Keratinocyte (primary cell): ENCODE measurements around the gene CYP11A1. TPM values are rescaled to one million over a fixed set of nuclear protein-coding genes. Genes with fewer than 3 reads are reported as not detected.

Experiments
- DNase-seq: peaks from one replicate; pipeline ENCODE4 v3.0.0-alpha.2; 2011; ENCODE audit warnings: low read depth, missing footprints, low spot score
- FAIRE-seq: peaks from 2 replicates; lab custom pipeline; 2011; peaks lifted over from hg19 to GRCh38; lab: Jason Lieb, UNC
- H2AFZ ChIP-seq: 2 replicates; pipeline ENCODE4 v1.6.0; 2012; ENCODE audit warnings: low read length, control low read depth, inconsistent platforms; ENCODE audit not compliant: control insufficient read depth
- H3K27ac ChIP-seq: 2 replicates; pipeline ENCODE4 v1.5.1; 2011; ENCODE audit warnings: low read length; ENCODE audit not compliant: control insufficient read depth, insufficient read depth
- H3K27me3 ChIP-seq: 3 replicates; pipeline ENCODE4 v1.6.0; 2011; ENCODE audit warnings: low read length; ENCODE audit not compliant: control insufficient read depth, insufficient read depth; ENCODE audit errors: extremely low read depth
- H3K36me3 ChIP-seq, 2 experiments: 2 replicates in 1 of 2; 3 replicates in 1 of 2; pipeline ENCODE4 v1.5.1; 2011; ENCODE audit warnings: low read length in 2 of 2, mild to moderate bottlenecking in 1 of 2; ENCODE audit not compliant: control insufficient read depth in 2 of 2, insufficient read depth in 2 of 2; ENCODE audit errors: extremely low read depth in 1 of 2
- H3K4me1 ChIP-seq: 3 replicates; pipeline ENCODE4 v1.5.1; 2011; ENCODE audit warnings: low read length; ENCODE audit not compliant: control insufficient read depth, insufficient read depth; ENCODE audit errors: extremely low read depth
- H3K4me2 ChIP-seq: 3 replicates; pipeline ENCODE4 v1.6.0; 2011; ENCODE audit warnings: low read depth, low read length; ENCODE audit not compliant: control insufficient read depth, insufficient read depth; ENCODE audit errors: extremely low read depth
- H3K4me3 ChIP-seq, 3 experiments: fragments of 200-600 bp in 1 of 3; sonication (generic) in 1 of 3; 2 replicates in 2 of 3; 3 replicates in 1 of 3; pipeline ENCODE4 v1.5.1; 2011 to 2016; ENCODE audit warnings: low read length in 3 of 3, mild to moderate bottlenecking in 3 of 3, control low read depth in 2 of 3, inconsistent platforms in 1 of 3, low read depth in 1 of 3, mixed read lengths in 1 of 3, mixed run types in 1 of 3, moderate library complexity in 1 of 3; ENCODE audit not compliant: control insufficient read depth in 2 of 3, insufficient read depth in 2 of 3; ENCODE audit errors: extremely low read depth in 1 of 3
- H3K79me2 ChIP-seq: 2 replicates; pipeline ENCODE4 v1.6.0; 2012; ENCODE audit warnings: low read length; ENCODE audit not compliant: control insufficient read depth, insufficient read depth
- H3K9ac ChIP-seq: 3 replicates; pipeline ENCODE4 v1.6.0; 2011; ENCODE audit warnings: low read length; ENCODE audit not compliant: control insufficient read depth, insufficient read depth; ENCODE audit errors: extremely low read depth
- H3K9me1 ChIP-seq: 3 replicates; pipeline ENCODE4 v1.6.0; 2011; ENCODE audit warnings: low read length; ENCODE audit not compliant: control insufficient read depth, insufficient read depth; ENCODE audit errors: extremely low read depth
- H3K9me3 ChIP-seq: 2 replicates; pipeline ENCODE4 v1.5.1; 2012; ENCODE audit warnings: low read depth, low read length; ENCODE audit not compliant: control insufficient read depth
- H4K20me1 ChIP-seq: 3 replicates; pipeline ENCODE4 v1.6.0; 2011; ENCODE audit warnings: low read length; ENCODE audit not compliant: control insufficient read depth, insufficient read depth; ENCODE audit errors: extremely low read depth
- EZH2 ChIP-seq: IDR thresholded peaks from one replicate; pipeline ENCODE4 v1.6.1; 2012; ENCODE audit warnings: inconsistent platforms, mild to moderate bottlenecking, low read length, moderate library complexity
- dilution Hi-C: fragments of 300-500 bp; cut with MboI; formaldehyde crosslinking; loops from one replicate; pipeline ENCODE4 v1.7.0; 2020; ENCODE audit warnings: low sequenced_read_pairs; ENCODE audit not compliant: extremely low pct_ligation_motif_present
- polyA plus RNA-seq, 5 experiments: library from polyadenylated mRNA; depleted of rRNA in 3 of 5; stranded (reverse) in 3 of 5; stranded (forward) in 1 of 5; unstranded in 1 of 5; fragments of >200 nt; gene quantifications; 1 replicate in 1 of 5; 2 replicates in 3 of 5; 3 replicates in 1 of 5; pipeline versions ENCODE4 v1.2.1 to v1.2.3, GENCODE V29; 2011 to 2012; ENCODE audit warnings: missing spikeins in 2 of 5, low read depth in 1 of 5, low replicate concordance in 1 of 5
- TF ChIP-seq, protein P1 (sequence below), 3 experiments: IDR thresholded peaks in 1 of 3; conservative IDR thresholded peaks in 1 of 3; optimal IDR thresholded peaks in 1 of 3; 2 replicates in 2 of 3; 3 replicates in 1 of 3; pipeline versions ENCODE3 to v1.5.1; 2011; ENCODE audit warnings: low read length in 3 of 3, mild to moderate bottlenecking in 3 of 3, moderate library complexity in 2 of 3, control low read depth in 1 of 3, inconsistent platforms in 1 of 3; ENCODE audit not compliant: insufficient read depth in 2 of 3; ENCODE audit errors: extremely low read depth in 1 of 3

CYP11A1 gene
- polyA plus RNA-seq, 1 donor (not counting 4 experiments of a cell fraction or from before 2014, with no cell fraction given), result not detected

DNA sequence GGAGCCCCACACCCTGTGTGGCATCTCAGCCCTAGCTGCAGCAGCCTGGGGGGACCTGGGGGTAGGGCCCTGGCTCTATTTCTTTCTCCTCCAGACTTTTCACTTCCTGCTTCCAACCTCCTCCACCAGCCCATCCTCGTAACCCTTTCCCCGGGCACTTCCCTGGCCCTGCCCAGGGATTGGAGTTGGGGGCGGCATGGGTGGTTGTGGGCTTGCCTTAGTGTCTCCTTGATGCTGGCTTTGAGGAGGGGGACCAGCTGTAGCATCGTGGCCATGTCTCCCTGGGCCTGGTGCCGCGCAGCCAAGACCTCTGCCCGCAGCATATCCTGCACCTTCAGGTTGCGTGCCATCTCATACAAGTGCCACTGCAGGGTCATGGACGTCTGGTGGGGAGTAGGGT is 28.1 kb downstream of the CYP11A1 start:
- no peaks in the 10 kb centered on the region for H3K79me2 ChIP-seq
- peaks cover 7% of the 10 kb centered on the region for H3K4me1 ChIP-seq
- DNase-seq (no peak), FAIRE-seq (no peak)
- H3K9me3 ChIP-seq, result no peaks in the 10 kb centered on the region
- H3K4me2 ChIP-seq, result no peak overlapping the region
- H2AFZ ChIP-seq, result no peak overlapping the region
- dilution Hi-C loops, result no loop called here
- H3K9ac ChIP-seq, result no peak overlapping the region
- TF ChIP-seq EZH2, result no peak
- TF ChIP-seq, protein P1, sequence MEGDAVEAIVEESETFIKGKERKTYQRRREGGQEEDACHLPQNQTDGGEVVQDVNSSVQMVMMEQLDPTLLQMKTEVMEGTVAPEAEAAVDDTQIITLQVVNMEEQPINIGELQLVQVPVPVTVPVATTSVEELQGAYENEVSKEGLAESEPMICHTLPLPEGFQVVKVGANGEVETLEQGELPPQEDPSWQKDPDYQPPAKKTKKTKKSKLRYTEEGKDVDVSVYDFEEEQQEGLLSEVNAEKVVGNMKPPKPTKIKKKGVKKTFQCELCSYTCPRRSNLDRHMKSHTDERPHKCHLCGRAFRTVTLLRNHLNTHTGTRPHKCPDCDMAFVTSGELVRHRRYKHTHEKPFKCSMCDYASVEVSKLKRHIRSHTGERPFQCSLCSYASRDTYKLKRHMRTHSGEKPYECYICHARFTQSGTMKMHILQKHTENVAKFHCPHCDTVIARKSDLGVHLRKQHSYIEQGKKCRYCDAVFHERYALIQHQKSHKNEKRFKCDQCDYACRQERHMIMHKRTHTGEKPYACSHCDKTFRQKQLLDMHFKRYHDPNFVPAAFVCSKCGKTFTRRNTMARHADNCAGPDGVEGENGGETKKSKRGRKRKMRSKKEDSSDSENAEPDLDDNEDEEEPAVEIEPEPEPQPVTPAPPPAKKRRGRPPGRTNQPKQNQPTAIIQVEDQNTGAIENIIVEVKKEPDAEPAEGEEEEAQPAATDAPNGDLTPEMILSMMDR (optimal IDR thresholded peaks at IDR 0.05 in 1 of 3, IDR thresholded peaks at IDR 0.05 in 1 of 3, conservative IDR thresholded peaks at IDR 0.05 in 1 of 3; ENCODE audit: extremely low read depth in 1 of 3, insufficient read depth in 2 of 3, low read length in 3 of 3), result no peak
- H3K4me3 ChIP-seq, result no peak overlapping the region
- no peak overlapping the region for H3K27ac ChIP-seq
- H3K27me3 ChIP-seq, result peaks cover 4% of the 10 kb centered on the region
- no peaks in the 10 kb centered on the region for H3K9me1 ChIP-seq
- no peaks in the 10 kb centered on the region for H3K36me3 ChIP-seq
- peaks cover 3% of the 10 kb centered on the region for H4K20me1 ChIP-seq

DNA sequence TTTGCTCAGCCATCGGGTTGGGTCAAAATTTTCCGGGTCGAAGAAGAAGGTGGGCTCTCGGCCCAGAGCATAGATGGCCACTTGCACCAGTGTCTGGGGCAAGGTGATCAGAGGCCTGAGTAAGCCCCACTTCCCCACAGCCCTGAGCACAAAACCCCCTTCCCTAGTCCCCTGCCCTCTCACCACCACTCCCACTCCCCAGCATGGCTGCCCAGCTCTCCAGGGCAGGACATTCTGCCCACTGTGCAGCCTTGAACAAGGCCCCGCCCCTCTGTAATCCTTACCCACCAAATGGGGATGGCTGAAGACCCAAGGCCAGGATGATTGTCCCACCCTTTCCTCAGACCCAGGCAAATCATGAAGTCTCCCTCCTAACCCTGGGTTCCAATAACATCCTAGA is 28.8 kb downstream of the CYP11A1 start:
- FAIRE-seq, result no peak
- TF ChIP-seq, protein P1 (optimal IDR thresholded peaks at IDR 0.05 in 1 of 3, IDR thresholded peaks at IDR 0.05 in 1 of 3, conservative IDR thresholded peaks at IDR 0.05 in 1 of 3; ENCODE audit: extremely low read depth in 1 of 3, insufficient read depth in 2 of 3, low read length in 3 of 3), result no peak
- no peak for TF ChIP-seq EZH2
- H3K27me3 ChIP-seq, result peaks cover 4% of the 10 kb centered on the region
- H4K20me1 ChIP-seq, result peaks cover 3% of the 10 kb centered on the region
- H3K27ac ChIP-seq, result no peak overlapping the region
- peaks cover 7% of the 10 kb centered on the region for H3K4me1 ChIP-seq
- H2AFZ ChIP-seq, result no peak overlapping the region
- dilution Hi-C loops, result no loop called here
- no peaks in the 10 kb centered on the region for H3K36me3 ChIP-seq
- no peak overlapping the region for H3K9ac ChIP-seq
- no peaks in the 10 kb centered on the region for H3K79me2 ChIP-seq
- no peak overlapping the region for H3K4me3 ChIP-seq
- no peak for DNase-seq
- no peaks in the 10 kb centered on the region for H3K9me1 ChIP-seq
- H3K4me2 ChIP-seq, result no peak overlapping the region
- H3K9me3 ChIP-seq, result no peaks in the 10 kb centered on the region
